ENCODE results near the gene LRRC4B.

Gene LRRC4B

DNA sequence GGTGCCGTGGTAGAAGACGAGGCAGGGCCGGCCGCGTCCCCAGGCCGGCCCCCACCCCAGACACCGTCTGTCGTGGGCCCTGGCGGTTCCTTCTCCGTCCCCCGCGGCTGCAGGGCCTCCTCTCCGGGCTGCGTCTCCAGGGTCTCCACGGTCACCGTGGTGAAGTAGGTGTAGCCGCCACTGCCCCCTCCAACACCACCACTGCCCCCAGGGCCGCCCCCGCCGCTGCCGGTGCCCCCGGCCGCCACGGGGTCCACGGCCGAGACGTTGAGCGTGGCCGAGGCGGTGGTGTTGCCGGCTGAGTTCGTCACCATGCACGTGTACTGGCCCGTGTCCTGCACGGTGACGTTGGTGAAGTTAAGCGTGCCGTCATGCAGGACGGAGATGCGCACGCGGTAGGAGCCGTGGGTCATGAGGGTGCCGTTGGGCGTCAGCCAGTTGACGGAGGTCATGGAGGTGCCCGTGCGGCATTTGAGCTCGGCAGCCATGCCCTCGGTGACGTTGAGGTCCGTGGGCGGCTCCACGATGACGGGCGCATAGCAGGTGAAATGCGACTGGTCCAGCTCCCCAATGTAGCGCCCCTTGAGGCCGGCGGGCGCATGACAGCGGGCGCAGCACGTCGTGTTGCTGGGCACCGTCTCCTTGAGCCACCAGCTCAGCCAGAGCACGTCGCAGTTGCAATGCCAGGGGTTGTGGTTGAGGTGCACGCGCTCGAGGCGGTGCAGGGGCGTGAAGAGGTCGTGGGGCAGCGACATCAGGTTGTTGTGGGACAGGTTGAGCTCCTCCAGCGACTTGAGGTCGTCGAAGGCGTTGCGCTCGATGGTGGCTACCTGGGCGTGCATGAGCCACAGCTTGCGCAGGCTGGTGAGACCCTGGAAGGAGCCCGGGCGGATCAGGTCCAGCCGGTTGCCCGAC lies 49.9 kb downstream of the LRRC4B start:
- no peak for DNase-seq

DNA sequence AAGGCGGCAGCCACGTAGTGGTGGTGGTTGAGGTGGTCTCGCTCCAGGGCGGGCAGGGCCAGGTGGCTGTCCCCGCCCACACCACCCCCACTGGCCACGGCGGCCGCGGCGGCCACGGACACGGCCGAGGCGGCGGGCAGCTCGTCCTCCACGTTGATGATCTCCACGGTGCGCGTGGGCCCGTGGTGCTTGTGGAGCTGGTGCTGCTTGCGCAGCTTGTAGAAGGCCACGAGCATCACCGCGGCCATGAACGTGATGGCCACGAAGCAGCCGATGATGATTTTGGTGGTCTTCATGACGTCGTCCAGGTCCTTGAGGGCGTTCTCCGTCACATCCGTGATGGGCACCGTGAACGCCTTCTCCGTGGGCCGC lies 50.5 kb downstream of the LRRC4B start:
- no peak for DNase-seq

DNA sequence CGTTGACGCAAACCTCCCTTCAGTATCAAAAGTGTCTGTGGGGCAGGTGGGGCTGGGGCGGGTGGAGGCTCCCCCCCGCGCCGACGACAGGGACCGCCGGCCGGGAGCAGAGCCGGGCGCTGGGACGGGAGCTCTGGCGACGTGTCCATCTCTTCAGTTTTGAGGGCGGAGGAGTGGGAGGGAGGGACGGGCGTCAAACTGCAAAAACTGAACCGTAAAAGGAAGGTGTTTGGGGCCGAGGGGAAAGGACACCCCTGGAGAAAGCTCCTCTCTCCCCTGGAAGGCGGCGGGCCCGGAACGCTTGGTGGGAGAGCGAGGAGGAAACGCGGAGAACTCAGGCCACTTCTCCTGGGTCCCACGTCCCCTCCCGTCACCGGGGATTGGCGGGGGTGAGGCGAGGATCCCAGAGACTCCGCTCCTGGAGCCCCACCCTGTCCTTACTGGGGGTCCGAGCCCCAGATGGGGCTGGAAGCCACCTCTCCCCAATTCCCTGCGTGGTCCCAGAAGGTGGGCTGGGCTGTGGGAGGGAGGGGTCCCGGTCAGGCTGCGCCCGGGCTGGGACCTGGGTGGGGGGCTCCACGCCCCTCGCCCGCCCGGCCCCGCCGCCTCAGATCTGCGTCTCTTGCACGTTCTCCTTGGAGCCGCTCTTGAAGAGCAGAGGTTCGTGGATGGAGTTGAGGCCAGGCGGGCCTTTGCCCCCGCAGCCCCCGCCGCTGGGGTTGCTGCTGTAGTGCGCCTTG lies 51.1 kb downstream of the LRRC4B start:
- no peak for DNase-seq

DNA sequence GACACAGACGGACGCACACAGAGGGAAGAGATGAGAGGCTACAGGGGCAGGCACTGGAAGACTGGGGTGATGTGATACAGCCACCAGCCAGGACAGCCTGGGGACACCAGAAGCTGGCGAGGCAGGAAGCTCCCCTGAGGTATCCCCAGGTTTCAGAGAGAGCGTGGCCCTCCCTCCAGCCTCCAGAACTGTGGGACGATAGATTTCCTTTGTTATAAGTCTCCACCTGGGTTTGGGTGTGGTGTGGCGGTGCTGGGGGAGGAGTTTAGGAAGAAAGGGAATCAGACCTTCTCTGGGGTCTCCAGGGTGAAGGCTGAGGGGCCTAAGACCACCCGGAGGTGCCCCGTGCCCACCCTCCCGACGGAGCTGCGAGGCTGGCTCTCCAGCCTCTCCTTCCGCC lies 51.8 kb downstream of the LRRC4B start:
- DNase-seq: no peak

DNA sequence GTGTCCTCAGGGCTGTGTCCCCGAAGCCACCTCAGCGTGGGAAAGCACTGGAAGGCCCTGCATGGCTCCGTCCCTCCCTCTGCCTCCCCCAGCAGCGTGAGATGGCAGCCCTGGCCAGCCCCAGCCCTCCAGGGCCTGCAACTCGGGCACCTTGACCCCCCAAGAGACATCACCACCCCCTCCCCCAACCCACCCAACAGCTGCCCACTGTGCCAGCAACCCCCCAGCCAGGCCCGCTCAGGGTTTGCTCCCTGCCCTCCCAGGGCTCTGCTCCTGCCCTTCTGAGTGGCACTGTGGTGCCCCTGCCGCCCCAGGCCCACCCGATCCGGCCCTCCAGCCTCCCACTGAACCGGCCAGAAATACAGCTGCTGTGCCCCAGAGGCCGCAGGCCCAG lies 53.1 kb downstream of the LRRC4B start:
- DNase-seq: no peak

DNA sequence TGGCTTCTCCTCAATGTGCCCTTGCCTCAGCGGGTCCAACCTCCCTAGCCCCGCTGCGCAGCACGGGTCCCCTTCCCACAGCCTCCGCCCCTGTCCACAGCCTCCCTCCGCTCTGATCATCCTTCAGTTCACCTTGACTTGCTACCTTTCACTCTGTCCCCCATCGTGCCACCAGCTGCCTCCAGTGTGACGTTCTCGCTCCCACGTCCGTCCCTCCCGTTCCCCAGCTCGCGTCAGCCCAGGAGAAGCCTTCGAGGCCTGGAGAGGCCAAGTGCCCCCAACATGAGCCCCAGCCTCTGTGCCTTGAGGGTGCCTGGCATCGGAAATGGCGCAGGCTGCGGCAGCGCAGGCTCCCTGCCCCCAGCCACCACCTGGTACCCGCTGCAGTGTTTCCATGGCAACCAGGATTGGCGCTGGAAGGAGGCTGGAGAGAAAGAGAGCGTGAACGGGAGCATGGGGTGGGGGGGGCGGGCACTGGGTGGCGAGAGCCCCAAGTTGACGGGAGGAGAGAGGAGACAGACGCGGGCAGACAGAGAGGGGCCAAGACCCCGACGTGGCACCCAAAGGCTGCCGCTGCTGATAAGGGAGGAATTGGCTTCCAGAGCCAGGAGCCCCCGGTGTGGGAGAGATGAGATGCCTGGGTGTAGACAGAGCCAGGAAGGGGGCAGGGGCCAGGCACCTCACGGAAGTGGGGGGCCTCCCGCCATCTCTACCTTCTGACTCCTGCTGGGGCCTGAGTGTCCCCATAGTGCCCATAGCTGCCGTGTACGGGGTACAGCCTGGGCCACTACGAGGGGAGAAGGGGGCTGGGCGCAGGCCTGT lies 53.7 kb downstream of the LRRC4B start:
- no peak for DNase-seq

DNA sequence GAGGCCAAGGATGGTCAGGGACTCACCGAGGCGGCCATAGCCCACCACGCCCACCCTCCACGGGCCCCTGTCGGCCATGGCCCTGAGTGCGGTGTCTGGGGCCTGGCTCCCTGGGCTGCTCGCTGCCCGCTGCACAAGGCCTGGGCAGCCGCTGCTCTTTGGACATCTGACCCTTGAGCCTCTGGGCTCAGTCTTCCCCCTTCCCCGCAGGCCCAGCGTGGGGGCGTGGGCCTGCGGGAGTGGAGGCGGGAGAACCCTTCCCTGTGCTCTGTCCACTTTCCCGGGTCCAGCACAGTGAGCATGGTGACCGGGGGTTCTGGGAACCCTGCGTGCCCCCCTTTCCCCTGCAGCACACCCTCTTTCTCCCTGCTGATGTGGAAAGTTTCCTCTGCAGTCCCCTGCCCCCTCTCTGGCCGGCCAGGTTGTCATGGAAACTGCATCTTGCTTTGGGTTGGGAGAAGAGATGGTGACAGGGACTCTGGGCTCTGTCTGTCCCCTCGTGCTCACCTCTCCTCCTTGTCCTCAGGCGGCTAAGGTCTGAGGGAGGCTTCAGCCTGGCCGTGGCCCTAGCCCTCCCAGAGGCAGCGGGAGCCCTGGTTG lies 54.4 kb downstream of the LRRC4B start, which contains the start of gene ASPDH:
ASPDH (minus strand) TSS at position 168 of the 600 bp plus-strand sequence; CDS start at position 78, 90 bp downstream.
- no peak for DNase-seq

DNA sequence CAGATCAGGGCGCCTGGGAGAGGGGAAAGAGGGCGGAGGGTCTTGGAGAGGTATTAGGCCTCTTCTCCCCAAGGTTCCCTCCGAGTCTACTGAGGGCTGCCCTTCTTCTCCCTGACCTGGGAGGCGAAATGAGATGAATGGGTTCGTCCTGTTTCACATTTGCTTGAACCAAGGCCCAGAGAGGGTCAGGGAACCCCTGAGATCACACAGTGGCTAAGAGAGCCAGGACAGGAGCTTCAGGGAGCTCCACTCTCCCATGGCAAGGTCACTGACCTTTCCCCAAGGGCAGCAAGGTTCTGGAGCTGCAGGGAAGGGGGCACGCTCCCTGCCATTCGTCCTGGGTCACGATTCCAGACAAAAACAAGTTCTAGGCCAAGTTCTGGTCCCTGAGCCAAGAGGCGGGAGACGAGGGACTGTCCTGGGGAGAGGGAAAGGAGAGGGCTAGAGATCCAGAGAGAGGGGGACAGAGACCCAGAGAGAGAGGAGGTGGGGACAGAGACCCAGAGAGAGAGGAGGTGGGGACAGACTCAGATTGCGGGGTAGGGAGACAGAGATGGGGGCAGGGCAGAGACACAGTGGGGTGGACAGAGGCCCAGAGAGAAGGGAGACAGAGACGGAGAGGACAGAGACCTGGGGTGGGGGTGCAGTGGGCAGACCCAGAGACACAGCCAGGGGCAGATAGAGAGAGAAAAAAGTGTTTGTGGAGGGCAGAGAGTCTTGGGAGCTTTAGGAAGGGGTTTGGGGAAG lies 55.1 kb downstream of the LRRC4B start:
- no peak for DNase-seq

DNA sequence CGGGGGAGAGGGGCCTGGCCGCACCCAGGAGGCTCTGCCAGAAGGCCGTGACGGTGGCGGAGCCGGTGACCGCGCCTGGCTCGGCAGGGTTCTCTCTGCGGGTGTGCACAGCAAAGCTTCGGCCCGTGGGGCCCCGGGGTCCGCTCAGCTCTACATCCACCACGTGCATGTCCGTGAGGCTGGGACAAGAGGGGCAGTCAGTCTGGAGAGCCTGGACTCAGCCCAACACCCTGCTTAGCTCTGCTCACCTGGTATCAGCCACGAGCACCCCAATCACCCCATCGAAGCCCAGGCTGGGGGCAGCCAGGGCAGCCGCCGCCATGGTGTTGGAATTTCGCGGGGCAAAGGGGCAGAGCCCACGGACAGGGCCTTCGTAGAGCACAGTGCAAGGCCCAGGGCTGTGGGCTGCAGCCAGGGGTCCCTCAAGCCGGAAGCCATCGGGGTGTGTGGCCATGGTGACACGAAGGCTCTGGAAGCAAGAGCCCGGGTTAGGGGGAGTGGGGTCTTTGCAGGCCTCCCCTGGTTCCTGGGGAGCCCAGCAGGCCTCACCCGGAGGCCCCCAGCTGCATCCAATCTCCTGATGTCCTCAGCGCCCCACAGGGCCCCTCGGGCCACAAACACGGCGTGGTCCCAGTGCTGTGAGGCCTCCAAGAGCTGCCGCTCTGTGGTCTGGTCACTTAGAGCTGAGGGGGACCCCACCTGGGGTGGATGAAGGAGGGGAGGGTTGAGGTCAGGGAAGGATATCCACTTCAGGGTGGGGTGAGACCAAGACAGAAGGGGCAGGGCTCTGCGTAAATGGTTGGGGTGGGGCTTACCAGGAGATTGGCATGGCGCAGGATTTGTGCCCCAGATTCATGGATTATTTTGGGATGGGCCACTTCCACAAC lies 55.9 kb downstream of the LRRC4B start:
- DNase-seq: no peak

DNA sequence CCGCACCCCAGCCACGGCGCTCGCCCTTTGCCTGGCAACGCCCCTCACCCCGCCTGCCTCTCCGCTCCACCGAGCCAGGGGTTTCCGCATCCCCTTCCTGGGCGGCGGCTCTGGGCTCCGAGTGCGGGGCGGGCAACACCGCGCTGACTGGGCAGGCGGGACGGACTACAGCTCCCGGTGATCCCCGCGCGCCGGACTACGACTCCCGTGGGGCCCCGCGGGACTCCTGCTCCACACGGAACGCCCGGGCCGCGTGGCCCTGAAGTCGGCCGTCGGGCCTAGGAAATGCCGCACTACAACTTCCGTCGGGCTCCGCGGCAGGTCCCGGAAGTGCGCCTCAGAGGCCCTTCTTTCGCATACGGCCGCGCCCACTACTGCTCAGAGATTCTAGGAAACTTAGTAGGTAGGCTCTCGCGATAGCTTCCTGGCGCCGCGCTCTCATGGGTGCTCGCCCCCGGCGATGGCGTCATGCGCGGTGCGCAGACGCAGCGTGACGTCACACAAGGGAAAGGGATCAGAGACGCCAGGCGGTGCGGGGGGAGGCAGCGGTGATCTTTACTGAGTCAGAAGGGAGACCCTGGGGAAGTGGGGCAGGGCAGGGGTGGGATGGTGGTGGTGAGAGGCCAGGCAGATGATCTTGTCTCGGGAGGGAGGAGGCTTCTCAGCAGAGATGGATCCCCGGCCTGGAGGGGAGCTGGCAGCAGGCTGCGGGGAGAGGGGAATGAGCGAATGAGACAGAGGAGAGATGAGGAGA lies 57.0 kb downstream of the LRRC4B start, which contains the start of gene JOSD2:
JOSD2 (minus strand) TSS at position 123 of the 754 bp plus-strand sequence. CDS start 760 bp downstream, outside the sequence.
- DNase-seq: peak; percentile 99

DNA sequence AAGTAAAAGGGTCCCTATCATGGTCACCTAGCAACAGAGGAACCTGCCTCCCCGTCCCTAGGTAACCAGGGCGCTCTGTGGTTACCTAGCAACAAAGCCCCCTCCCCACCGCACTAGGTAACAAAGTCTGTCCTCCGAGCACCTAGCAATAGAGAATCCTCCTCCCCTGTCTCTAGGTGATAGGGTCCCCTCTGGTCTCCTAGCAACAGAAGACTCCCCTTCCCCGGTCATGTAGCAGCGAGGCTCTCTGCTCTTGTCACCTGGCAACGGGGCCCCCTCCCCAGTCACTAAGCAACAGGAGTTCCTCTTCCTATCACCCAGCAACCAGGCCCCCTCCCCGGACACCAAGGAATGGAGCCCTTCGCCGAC lies 57.6 kb downstream of the LRRC4B start:
- peak; percentile 6 for DNase-seq

DNA sequence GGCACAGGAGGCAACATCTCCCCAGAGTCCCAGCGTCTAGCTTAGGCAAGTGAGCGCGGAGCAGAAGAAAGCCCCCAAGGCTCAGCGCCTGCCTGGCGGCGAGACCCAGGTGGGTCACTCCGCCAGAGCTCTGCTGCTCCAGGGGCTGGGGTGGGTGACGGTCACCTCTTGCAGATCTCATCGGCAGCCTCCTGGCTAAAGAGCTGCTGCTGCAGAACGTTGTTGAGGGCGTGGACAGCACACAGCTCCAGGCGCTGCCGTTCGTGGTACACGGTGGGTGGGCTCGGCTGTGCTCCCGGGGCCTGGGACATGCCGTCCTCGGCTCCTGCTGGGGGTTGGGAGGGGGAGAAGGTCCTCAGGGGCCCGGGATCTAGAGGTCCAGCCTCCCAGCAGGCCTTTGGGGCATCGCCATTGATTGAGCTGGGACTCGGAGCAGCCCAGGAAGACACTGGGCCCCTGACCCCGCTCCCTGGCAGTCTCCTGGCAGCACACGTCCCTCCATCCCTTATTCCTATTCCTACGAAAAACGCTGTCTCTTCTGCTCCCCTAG lies 58.0 kb downstream of the LRRC4B start:
- no peak for DNase-seq

DNA sequence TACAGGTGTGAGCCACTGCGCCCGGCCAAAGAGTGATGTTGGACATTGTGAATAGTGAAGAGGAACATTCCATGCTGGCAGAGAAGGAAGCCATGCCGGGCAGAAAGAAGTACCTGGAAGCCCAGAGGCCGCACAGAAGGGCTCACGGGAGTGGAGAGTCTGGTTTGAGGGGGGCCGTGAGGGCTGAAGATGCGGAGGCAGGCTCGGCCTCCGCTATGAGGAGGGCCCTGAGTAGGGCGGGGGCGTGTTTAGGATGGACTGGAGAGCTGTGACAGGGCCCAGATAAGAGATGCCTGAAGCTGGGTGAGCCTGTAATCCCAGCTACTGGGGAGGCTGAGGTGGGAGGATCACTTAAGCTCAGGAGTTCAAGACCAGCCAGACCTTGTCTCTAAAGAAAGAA lies 58.9 kb downstream of the LRRC4B start:
- no peak for DNase-seq

DNA sequence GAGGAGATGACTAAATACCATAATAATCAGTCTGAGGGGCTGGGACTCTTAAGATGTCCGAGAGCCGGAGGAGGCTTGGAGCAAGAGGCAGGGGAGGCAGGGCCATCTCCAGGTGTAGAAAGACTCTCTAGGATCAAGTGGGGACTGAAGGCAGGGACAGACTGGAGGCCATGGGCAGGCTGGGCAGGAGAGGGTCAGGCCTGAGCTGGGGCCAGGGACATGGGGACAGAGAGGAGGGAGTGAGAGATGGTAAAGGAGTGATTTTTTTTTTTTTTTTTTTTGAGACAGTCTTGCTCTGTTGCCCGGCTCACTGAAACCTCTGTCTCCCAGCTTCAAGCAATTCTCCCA lies 59.4 kb downstream of the LRRC4B start:
- no peak for DNase-seq

DNA sequence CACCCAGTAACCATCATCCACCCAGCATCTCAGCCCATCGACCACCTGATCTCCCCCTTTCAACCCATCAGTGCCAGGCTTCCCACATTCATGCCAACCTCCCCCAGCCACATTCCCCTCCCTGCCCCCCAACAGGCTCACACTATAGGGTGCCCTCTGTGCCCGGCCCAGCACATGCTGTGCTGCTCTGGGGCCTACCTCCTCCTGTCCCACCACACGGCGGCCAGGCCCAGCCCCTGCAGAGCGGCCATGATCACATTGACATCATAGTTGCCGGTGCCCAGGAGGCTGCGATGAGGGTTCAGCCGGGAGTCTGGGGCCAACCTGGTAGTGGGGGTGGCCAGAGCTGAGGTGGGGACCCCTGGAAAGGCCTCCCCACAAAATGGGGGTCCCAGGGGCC lies 60.9 kb downstream of the LRRC4B start:
- no peak for DNase-seq

DNA sequence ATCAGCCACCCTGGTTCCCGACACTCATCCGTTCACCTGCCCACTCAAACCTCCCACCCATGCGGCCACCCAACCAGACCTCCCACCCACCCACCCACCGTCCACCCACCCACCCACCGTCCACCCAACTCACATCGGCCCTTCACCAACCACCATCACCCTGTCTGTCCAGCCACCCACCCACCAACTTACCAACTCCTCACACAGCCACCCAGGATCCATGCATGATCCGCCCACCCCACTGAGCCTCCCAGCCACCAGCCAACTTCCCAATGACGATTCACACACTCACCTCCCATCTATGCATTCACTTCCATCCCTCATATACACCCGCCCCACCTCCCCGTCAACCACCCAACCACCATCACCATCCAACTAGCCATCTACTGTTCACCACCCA lies 61.5 kb downstream of the LRRC4B start:
- DNase-seq: no peak

DNA sequence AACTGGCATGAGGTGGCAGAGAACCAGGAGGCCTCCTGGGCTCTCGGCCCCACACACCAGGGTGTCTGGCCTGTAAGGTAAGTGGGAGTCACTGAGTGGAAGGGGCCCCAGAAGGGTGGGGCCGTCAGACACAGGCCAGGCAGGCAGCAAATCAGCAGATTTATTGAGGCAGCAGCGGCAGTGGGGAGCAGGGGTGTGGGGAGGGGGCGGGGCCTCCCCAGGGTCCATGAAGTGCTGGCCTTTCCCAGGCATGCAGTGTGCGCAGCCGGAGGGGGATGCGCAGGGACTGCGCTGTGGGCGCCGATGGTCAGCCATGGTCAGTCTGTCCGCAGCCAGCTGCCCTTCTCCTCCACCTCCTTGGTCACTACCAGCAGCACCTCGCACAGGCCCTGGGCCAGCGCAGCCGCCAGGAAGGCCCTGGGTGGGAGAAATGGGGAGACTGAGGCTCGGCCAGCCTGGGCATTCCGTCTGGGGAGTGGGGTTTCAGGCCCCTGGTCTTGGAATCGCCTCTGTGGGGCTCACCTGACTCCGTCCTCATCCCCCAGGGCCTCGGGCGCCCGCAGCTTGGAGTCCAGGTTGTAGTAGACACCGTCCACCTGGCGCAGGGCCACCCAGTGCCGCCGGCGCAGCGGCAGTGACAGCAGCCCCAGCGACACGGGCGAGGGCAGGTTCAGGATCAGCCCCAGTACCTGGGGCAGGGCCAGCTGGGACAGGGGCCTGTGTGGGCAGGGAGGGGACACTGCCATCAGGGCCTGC lies 62.2 kb downstream of the LRRC4B start:
- DNase-seq: no peak

DNA sequence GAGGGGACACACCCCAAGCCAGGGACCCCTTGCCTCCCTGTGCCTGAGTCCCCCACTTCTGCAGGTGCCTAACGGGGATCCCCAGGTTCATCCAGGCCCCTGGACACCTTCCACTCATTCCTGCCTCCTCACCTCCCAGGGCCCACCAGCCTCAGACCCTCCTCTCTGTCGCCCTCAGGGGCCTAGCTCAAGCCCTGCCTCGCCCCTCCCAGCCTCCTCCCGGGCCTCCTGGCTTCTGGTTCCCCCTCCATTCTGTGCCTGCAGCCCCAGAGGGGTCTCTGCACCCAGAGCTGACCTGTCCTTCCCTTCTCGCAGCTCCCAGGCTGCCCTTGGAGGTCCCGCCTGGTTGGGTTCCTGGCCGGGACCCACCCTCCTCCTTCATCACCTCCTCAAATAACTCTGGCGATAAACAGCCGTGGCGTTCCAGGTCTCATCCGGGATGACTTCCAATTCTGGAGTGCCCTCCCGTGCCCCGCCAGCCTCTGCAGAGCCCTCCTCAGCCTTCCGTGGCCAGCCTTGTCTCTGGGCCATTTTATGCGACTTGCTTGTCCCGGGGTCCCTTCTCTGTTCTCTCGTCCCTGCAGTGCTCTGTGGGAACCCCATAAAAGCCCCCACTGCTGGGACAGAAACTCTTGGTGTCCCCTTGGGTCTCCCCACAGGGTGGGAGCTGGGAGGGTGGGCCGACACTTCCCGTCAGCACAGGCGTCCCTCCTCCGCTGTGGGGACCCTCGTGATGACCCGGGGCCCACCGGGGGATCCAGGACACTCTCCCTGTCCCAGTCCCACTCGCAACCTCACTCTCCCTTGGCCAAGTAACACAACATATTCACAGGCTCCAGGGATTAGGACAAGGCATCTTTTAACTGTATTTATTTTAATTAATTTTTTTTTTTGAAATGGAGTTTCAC lies 66.4 kb downstream of the LRRC4B start:
- DNase-seq: no peak
